Activated CD4-positive, alpha-beta T cell treated with anti-CD3 and anti-CD28 coated beads for 24 hours (primary cell): Measurements from ENCODE around the gene NAP1L4.

Experiments
- DNase-seq, 2 donors: peaks; one replicate each; pipeline ENCODE4 v3.0.0-alpha.2; 2020; ENCODE audit warnings: low read depth in 2 of 2

The NAP1L4 gene

GRCh38 chr11:3010521-3011275 lies 18.6 kb upstream of the NAP1L4 start:
- no peak for DNase-seq

DNA sequence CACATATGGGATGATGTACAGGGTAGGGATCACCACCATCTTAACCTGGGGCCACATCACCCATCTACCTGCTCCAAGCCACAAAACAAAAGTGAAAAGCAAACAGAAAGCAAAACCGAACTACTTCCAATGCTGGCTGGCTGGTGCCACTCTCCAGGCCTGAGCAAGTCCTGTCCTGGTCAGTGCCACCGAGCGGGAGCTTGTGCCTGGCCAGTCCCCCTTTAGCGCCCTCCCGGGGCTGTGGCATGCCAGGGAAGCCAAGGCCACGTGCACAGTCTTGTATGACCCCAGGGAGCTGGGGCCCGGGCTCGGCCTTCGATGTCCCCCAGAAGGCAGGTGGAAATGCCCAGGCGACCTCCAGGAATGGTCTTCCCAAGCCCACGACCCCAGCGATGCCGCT lies 17.9 kb upstream of the NAP1L4 start:
- DNase-seq = no peak

DNA sequence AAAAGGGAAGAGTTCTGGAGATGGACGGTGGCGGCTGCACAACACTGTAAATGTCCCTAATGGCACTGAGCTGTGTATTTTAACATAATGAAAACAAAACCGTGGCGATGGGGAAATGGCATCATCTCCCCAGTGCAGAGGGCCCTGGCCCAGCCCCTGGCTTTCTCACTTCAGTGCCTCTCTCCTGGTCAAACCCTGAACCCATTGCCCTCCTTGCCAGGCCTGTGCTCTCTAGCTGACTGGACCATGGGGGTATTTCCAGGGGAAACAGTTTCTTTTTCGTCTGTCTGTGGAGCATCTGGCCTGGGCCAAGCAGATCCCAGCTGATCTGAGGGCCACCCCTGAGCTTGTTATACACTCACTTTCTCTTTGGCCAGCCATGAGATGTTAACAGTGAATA lies 17.4 kb upstream of the NAP1L4 start:
- DNase-seq = no peak

DNA sequence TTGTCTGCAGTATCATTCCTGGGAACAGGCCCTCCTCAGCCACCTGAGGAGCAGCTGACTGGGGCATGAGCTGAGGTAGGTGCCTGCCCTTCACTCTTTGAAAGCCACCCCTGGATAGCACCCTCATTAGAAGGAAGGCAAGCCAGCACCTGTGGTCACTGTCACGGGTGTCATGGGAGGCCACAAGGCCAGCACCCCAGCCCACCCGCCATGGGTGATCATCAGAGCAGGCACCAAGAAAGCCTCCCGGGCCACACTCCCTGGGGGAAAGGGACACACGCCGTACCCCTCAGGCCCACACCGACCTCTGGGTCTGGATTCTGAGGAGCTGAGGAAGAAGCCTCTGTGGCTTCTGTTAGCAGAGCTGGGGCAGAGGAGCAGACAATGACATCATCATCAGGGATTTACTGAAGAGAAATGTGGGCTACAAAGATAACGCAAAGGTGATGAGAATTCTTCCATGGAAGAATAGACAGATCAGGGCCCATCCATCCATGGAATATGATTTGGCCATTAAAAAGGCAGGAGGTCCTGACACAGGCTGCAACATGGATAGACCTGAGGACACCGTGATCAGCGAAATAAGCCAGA lies 16.7 kb upstream of the NAP1L4 start:
- DNase-seq = no peak

- DNase-seq = no peak
Measured at GRCh38 chr11:3007404-3008010, 15.4 kb upstream of the NAP1L4 start.

- no peak for DNase-seq
Measured at GRCh38 chr11:3006505-3007260, 14.6 kb upstream of the NAP1L4 start.

DNA sequence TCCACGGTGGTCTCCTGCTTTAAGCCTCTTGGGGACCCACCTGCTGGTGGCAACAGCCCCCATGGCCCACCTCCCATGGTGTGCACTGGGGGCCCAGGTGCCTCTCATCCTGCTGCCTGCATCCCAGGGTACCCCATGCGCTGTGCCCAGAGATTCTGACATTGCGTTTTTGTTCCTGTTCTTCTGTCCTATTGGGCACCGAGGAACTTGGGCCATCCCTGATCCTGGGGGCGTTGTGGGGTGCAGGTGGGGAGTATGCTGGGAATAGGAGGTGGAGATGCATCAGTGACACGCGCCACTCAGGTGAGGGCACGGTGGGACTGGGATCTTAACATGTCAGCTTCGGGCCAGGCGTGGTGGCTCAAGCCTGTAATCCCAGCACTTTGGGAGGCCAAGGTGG lies 12.4 kb upstream of the NAP1L4 start:
- DNase-seq = no peak

DNA sequence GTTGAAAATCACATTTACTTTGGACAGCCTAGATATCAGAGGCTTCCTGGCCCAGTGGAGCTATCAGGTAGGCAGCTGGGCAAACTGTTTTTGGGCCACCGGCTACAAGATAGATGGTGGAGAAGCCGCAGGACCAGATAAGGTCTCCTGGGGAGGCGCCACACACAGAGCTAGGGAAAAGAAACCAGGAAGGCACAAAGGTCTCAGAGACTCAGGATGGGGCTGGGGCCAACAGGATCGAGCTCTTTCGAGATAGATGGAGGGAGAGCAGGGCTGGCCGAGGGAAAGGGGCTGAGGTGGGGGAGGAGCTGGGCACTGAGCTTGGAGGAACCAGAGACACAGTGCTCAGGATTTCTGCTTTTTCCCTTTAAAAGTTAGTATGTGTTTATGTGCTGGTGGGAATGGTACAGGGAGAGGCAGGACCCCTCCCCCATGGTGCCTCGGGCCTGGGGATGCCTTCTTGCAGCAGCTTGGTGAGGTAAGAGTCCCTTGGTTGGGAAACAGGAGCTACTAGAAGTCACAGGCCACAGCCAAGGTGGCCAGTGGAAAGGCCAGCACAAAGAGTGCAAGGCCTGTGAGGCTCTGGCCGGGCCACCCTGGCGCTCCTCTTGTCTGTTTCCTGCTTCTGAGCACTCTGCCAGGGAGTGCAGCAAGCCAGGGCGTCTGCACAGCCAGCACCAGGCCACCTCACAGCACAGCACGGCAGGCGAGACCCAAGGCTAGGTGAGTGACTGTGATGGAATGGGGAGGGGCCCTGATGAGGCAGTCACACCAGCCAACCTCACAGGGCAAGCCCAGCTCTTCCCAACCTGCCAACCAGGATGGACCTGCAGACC lies 11.5 kb upstream of the NAP1L4 start:
- DNase-seq = no peak

DNA sequence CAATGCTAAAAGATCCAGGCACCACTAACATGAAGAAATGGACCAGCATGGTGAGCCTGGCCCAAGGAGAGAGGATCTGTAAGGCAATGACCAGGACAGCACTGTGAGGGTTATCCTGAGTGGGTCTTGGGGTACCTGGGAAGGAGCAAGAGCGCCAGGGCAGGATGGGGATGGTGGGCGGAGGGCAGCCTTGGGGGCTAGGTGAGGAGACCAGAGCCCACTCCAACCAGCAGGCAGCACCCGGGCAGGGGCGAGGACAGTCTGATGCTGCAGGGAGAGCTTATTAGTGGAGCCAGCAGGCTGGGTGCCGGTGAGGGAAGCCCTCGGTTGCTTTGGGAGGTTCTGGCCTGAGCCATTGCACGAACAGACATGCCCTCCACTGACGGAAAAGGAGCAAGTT lies 10.7 kb upstream of the NAP1L4 start:
- DNase-seq = no peak

- no peak for DNase-seq
Measured at GRCh38 chr11:3002351-3002861, 10.3 kb upstream of the NAP1L4 start.

DNA sequence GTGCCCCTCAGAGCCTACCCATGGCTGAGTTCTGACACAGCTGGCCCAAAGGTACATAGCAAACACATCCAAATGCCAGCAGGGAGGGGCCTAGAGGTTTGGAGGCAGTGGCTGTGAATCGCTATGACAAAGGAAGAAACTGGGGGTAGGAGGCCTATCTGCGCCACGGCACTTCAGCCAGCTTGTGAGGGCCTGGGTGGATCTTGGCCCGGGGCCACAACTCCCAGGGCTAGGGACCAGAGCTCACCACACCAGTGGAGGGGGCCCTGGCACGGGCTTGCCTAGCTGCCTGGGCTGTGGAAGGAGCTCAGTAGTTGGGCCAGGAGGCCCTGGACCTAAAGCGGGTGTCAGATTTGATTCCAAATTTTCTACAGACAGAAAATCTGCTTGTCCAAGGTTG lies 9.4 kb upstream of the NAP1L4 start:
- no peak for DNase-seq

DNA sequence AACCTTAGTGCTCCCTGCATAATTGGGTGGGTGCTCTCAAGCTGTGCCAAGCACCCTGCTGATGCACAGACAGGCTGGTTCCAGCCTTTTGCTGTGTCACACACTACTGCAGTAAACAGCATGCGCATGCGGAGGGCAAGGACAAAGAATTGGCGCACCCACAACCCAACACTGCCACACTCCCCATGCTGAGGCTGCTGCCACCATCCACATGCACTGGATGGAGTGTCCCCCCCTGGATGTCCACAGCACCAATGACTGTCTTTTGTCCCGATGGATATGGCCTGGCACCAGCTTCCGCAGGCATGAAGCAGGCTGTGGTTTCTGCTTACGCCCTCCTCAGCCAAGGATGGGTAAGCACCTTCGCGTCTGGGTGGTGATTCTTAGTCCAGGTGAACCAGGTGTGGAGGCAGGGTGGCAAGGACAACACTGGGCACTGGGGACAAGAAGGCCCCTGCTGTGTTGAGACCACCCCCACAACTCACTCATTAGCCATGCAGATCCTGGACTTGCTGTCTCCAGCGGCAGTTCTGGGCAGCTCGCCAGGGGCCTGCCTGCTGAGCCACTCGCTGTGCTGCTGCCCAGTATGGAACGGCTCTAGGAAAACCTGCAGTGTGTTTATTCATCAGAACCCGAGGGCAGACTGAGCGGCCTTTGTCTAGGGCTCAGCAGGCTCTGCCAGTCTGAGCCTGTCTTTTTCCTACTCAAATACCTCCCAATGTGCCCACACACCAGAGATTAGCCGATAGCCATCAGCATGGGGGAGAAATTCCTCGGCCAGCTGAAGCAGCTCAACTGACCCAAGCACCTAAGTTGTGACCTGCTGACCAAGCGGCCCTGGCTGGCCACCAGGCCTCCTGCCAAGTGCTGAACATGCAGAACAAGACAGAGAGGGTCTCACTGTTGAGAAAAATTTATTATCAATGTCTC lies 8.2 kb upstream of the NAP1L4 start:
- DNase-seq = no peak

GRCh38 chr11:2999464-2999998 lies 7.4 kb upstream of the NAP1L4 start:
- no peak for DNase-seq

DNA sequence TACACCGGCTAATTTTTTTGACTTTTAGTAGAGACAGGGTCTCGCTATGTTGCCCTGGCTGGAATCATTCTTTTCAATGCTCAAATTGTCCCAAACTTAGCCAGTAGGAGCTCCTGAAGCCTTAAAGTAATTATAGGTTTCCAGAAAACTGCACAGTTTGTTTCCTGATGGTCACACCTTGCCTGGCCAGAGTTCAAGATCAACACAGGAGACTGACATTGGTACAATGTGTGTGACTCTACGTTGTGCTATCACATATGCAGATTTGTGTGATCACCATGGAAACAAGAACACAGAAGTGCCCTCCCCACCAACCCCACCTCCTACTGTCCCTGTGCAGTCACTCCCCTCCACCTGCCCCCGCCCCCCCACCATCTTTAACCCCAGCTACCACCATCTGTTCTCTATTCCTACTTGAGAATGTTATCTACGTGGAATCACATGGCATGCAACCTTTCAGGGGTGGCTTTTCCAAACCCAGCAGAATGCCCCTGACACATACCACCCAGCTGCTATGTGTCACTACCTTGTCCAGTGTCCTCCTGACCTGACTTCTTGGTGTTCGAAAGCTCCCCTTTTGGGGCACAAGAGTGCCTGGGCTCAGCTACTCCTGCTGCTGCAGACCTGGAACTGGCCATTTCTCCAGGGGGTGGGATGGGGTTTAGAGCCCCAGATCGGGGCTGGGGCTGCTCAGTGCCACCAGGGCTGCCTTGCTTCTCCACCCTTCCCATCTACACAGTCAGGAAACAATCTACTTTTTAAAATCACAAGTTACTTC lies 6.1 kb upstream of the NAP1L4 start:
- DNase-seq = no peak

- DNase-seq = no peak
Measured at GRCh38 chr11:2997406-2997805, 5.3 kb upstream of the NAP1L4 start.

DNA sequence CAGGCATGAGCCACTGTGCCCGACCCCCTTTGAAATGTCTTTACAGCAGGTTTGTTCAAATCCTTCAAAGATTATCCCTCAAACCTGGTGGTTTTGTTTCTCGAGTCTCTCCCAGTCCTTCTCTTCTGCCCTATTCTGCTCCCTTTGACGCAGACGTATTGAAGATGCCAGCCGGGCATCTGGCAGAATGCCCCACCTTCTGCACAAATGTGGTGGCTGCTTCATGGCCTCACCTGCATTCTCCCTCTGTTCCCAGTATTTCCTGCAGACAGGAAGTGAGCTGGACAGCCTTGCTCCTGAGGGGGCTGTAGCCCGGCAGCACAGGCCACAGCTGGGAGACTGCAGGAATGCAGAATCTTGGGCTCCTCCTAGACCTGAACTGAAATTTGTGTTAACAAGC lies 4.8 kb upstream of the NAP1L4 start:
- DNase-seq = no peak

DNA sequence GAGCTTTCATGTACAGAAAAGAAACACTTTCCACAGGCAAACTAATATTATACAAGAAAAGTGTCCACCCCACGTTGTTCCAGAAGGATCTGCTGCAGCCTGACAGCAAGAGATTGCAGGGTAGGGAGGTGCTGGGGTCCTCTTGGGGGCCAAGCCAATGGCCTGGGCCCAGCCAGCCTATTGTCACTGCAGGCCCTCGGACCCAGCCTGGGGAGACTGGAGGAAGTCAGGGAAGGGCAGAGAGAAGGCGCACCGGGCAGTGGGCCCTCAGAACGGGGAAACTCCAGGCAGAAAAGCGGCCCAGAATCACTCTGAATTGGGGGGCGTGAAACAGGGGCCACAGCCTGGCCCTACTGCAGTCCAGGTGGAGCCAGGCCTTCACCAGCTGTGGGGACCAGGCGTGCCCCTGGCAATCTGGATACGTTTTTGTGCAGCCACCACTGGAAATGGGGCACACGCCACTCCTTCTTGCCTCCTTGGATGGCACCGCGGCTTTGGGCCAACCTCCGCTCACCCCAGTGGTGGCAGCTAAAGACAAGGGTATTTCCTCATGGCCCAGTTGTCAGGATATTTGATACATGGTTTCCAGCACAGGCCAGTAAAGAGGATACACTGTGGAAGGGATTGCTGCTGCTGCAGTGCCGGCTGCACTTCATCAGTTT lies 3.9 kb upstream of the NAP1L4 start:
- DNase-seq = no peak

DNA sequence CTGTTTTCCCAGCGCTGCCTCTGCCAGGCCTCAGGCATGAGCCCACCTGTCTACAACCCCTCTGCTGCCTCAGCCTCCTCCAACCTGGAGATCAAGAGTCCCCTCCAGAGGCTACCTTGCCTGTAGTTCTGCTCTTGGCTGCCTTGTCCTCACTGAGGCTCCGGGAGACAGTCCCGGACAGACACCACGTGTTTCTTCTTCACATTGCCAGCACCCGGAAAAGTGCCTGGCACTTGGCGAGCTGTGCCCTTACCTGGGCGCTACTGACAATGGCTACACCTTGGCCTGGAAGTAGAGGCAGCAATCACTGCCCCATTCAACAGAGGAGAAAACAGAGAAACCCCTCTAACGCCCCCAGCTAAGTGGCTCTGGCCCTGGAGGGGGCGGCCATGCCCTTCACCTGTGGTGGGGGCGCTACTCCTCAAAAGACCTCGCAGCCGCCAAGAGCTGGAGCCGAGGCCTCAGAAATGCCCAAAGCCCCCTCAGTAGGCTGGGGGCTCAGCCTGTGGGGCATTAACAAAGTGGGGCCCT lies 3.0 kb upstream of the NAP1L4 start:
- no peak for DNase-seq

DNA sequence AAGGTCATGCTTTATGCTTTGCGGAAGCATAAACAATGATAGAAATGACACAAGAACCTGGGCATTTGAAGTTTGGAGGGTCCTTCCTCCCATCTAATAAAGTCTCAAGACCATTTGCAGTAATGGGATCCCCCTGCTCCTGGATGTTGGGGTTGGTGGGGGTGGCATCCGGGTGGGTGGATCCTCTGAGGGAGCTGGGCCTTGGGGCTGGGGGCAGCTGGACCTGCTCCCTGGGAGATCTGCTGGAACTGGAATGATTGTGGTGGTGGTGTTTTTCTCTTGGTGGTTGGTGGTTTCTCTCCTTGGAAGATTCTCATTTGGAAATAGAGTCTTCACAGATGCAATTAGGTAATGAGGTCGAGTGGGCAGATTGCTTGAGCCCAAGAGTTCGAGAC lies 2.2 kb upstream of the NAP1L4 start:
- no peak for DNase-seq
